K562 (cell line): ENCODE results near the gene ECI1. TPM values are rescaled to one million over a fixed set of nuclear protein-coding genes. Genes with fewer than 3 reads are reported as not detected.

Experiments
- CBFA2T2 ChIP-seq: fragments of 450-650 bp; conservative IDR thresholded peaks from 2 replicates; pipeline ENCODE4 v1.6.1; 2017; ENCODE audit warnings: mild to moderate bottlenecking
- CSDE1 ChIP-seq, 2 experiments: fragments of 450-650 bp; IDR thresholded peaks; 2 replicates each; pipeline ENCODE4 v1.6.1; 2016; ENCODE audit warnings: mild to moderate bottlenecking in 1 of 2
- E2F6 ChIP-seq, 2 experiments: IDR thresholded peaks; 2 replicates each; pipeline ENCODE4 v1.6.1; 2011; ENCODE audit warnings: borderline replicate concordance in 1 of 2, control low read depth in 1 of 2, low read depth in 1 of 2, low read length in 1 of 2, mild to moderate bottlenecking in 1 of 2, mixed read lengths in 1 of 2, moderate library complexity in 1 of 2; ENCODE audit not compliant: insufficient read depth in 1 of 2, insufficient read length in 1 of 2, poor library complexity in 1 of 2, severe bottlenecking in 1 of 2; ENCODE audit errors: extremely low read depth in 1 of 2
- ETV5 ChIP-seq: sonication (generic); formaldehyde crosslinking; IDR thresholded peaks from 2 replicates; pipeline ENCODE4 v1.4.0; 2020; ENCODE audit warnings: low read depth, mild to moderate bottlenecking, missing genetic modification reagents
- ETV6 ChIP-seq, 3 experiments: fragments of 150-350 bp in 1 of 3; sonication (generic) in 1 of 3; formaldehyde crosslinking in 1 of 3; IDR thresholded peaks; 2 replicates each; pipeline versions ENCODE4 v1.6.1 to v1.8.0; 2014 to 2022; ENCODE audit warnings: borderline replicate concordance in 2 of 3, low read depth in 2 of 3, antibody characterized with exemption in 1 of 3, low read length in 1 of 3, mild to moderate bottlenecking in 1 of 3, missing genetic modification reagents in 1 of 3
- FOXM1 ChIP-seq, 2 experiments: fragments of 450-650 bp in 1 of 2; sonication (generic) in 1 of 2; formaldehyde crosslinking in 1 of 2; IDR thresholded peaks; 2 replicates each; pipeline versions ENCODE4 v1.6.1 to v1.9.0; 2017 to 2022; ENCODE audit warnings: low read depth in 2 of 2, mild to moderate bottlenecking in 2 of 2, missing genetic modification reagents in 1 of 2, moderate library complexity in 1 of 2
- HMG20B ChIP-seq: fragments of 250-450 bp; sonication (Bioruptor Pico); IDR thresholded peaks from 2 replicates; pipeline ENCODE4 v1.5.0; 2021; ENCODE audit warnings: mild to moderate bottlenecking
- POU5F1 ChIP-seq: fragments of 150-350 bp; IDR thresholded peaks from 2 replicates; pipeline ENCODE4 v1.6.1; 2014; ENCODE audit warnings: borderline replicate concordance, low read length, low read depth, mild to moderate bottlenecking; ENCODE audit not compliant: partially characterized antibody
- SNIP1 ChIP-seq: fragments of 450-650 bp; IDR thresholded peaks from 2 replicates; pipeline ENCODE4 v1.7.1; 2017; ENCODE audit warnings: low read depth, mild to moderate bottlenecking
- ZBTB40 ChIP-seq, 2 experiments: fragments of 450-650 bp in 1 of 2; sonication (generic) in 1 of 2; formaldehyde crosslinking in 1 of 2; IDR thresholded peaks; 2 replicates each; pipeline versions ENCODE4 v1.7.1 to v1.9.0; 2016 to 2022; ENCODE audit warnings: inconsistent platforms in 1 of 2, mild to moderate bottlenecking in 1 of 2, missing genetic modification reagents in 1 of 2
- ZNF311 ChIP-seq: fragments of 250-450 bp; sonication (Bioruptor Pico); IDR thresholded peaks from 2 replicates; pipeline ENCODE4 v1.4.0; 2020; ENCODE audit warnings: mild to moderate bottlenecking, moderate library complexity
- polyA plus RNA-seq, 8 experiments: library from polyadenylated mRNA; depleted of rRNA in 4 of 8; stranded (reverse) in 5 of 8; unstranded in 3 of 8; fragments of >200 nt; fragmentation: Nextera tagmentation in 2 of 8; fragmentation: Illumina TruSeq in 1 of 8; extraction: Ambion mirVana in 2 of 8; extraction: Trizol in 1 of 8; gene quantifications; 2 replicates each; pipeline versions ENCODE4 v1.2.1 to v1.2.3, GENCODE V29; 2011 to 2014; ENCODE audit warnings: inconsistent platforms in 1 of 8, missing spikeins in 1 of 8
- total RNA-seq, 7 experiments: library from RNA; depleted of rRNA in 6 of 7; stranded (reverse); fragments of >200 nt in 6 of 7; fragmentation: Illumina TruSeq in 2 of 7; extraction: Trizol in 2 of 7; gene quantifications; 2 replicates each; pipeline versions ENCODE4 v1.2.1 to v1.2.3, GENCODE V29; 2011 to 2021; ENCODE audit warnings: low replicate concordance in 1 of 7

ECI1 gene
- total and polyA plus RNA-seq, 9 of the 15 experiments (the other 6 are each of a cell fraction or from before 2014, with no cell fraction given), result 4.7 to 189 (median 54.0) TPM

GRCh38 chr16:2214719-2214968, 36.7 kb downstream of the ECI1 start, which contains the start of gene PGP (continued):
- no peak for TF ChIP-seq ZBTB40 (IDR thresholded peaks at IDR 0.05)
- no peak for TF ChIP-seq ZBTB40 (CRISPR knock-in tag; IDR thresholded peaks at IDR 0.05)
- TF ChIP-seq ETV5, result no peak
- no peak for TF ChIP-seq SNIP1
- no peak for TF ChIP-seq POU5F1
- 0 out of 2 replicates have a peak, but pooled peaks have one; percentile 48 for TF ChIP-seq FOXM1 (IDR thresholded peaks at IDR 0.05; ENCODE audit: low read depth)
- TF ChIP-seq FOXM1 (CRISPR knock-in tag; IDR thresholded peaks at IDR 0.05; ENCODE audit: low read depth), result no peak
- peak; percentile 91; the same call in 1 of the 2 replicates for TF ChIP-seq ZNF311 (CRISPR knock-in tag)
- no peak for TF ChIP-seq ETV6 (IDR thresholded peaks at IDR 0.05; ENCODE audit: borderline replicate concordance in 1 of 2, low read depth in 2 of 2, low read length in 1 of 2)
- no peak for TF ChIP-seq ETV6 (CRISPR knock-in tag; IDR thresholded peaks at IDR 0.05; ENCODE audit: borderline replicate concordance)
- TF ChIP-seq E2F6 (IDR thresholded peaks at IDR 0.05; ENCODE audit: borderline replicate concordance in 1 of 2, extremely low read depth in 1 of 2, insufficient read depth in 1 of 2, insufficient read length in 1 of 2, low read depth in 1 of 2, low read length in 1 of 2, poor library complexity in 1 of 2, severe bottlenecking in 1 of 2), result peak in 1 of 2 experiments; percentile 56
- TF ChIP-seq HMG20B (CRISPR knock-in tag), result no peak
- TF ChIP-seq CBFA2T2, result no peak
- TF ChIP-seq CSDE1 (IDR thresholded peaks at IDR 0.05), result no peak
